Measurements from ENCODE around the gene CIZ1. TPM values are rescaled to one million over a fixed set of nuclear protein-coding genes. Genes with fewer than 3 reads are reported as not detected.

CIZ1 gene
- total and polyA plus RNA-seq, 9 of the 15 experiments (the other 6 are each of a cell fraction or from before 2014, with no cell fraction given), result 6.6 to 329 (median 87.8) TPM

DNA sequence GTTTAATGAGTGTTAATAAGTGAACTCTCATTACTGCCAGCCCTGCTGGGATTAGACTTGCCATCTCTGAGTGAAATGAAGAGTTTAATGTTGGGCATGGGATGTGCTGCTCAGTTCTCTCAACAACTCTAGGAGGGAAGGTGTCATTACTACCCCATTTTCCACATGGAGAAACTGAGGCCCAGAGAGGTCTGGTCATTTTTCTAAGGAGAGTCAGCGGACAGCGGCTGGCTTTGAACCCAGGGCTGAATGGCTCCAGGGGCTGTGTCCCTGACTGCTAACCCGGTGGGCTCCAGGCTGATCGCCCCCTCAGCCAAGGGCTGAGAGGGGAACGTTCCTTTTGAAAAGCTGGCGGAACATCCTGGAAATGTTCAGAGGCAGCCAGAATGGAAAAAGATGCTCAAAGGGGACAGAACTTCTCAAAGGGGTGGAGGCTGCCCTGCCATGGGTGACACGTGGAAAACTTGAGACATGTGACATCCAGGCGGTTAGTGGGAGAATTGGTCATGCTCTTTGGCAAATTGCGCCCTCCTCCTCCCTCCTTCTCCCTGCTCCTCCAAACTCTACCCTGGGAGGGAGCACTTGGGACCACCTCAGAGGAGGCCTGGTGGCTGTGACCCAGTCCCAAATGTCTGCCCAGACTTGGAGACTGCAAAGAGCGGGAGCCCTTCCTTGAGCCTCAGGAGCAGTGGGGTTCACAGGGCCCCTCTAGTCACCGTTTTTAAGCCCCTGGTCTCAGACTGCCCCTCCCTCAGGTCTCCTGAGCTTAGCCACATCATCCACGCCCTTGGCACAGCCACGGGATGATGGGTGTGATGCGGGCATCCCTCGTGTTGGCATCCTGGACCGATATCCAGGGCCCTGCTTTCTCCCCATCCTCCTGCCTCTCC lies 40.5 kb upstream of the CIZ1 start (continued):
- TF ChIP-seq, protein P1, sequence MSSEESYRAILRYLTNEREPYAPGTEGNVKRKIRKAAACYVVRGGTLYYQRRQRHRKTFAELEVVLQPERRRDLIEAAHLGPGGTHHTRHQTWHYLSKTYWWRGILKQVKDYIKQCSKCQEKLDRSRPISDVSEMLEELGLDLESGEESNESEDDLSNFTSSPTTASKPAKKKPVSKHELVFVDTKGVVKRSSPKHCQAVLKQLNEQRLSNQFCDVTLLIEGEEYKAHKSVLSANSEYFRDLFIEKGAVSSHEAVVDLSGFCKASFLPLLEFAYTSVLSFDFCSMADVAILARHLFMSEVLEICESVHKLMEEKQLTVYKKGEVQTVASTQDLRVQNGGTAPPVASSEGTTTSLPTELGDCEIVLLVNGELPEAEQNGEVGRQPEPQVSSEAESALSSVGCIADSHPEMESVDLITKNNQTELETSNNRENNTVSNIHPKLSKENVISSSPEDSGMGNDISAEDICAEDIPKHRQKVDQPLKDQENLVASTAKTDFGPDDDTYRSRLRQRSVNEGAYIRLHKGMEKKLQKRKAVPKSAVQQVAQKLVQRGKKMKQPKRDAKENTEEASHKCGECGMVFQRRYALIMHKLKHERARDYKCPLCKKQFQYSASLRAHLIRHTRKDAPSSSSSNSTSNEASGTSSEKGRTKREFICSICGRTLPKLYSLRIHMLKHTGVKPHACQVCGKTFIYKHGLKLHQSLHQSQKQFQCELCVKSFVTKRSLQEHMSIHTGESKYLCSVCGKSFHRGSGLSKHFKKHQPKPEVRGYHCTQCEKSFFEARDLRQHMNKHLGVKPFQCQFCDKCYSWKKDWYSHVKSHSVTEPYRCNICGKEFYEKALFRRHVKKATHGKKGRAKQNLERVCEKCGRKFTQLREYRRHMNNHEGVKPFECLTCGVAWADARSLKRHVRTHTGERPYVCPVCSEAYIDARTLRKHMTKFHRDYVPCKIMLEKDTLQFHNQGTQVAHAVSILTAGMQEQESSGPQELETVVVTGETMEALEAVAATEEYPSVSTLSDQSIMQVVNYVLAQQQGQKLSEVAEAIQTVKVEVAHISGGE (CRISPR knock-in tag; IDR thresholded peaks at IDR 0.05), result no peak
- TF ChIP-seq CBX1 (IDR thresholded peaks at IDR 0.05; ENCODE audit: low read depth) (peak; percentile 77; the same call in 1 of the 2 replicates), L3MBTL2 (IDR thresholded peaks at IDR 0.05) (peak; percentile 61), TFAM (CRISPR knock-in tag; conservative IDR thresholded peaks at IDR 0.05) (no peak), HNRNPK (IDR thresholded peaks at IDR 0.05; ENCODE audit: low read depth, low read length, poor library complexity, severe bottlenecking) (no peak), ZC3H4 (CRISPR knock-in tag; IDR thresholded peaks at IDR 0.05; ENCODE audit: borderline replicate concordance) (no peak), ZBTB7A (IDR thresholded peaks at IDR 0.05; ENCODE audit: borderline replicate concordance, control insufficient read depth, low read depth, low read length) (peak; percentile 4; the same call in 1 of the 2 replicates), KDM1A (IDR thresholded peaks at IDR 0.05) (peak; percentile 69 to 74), KAT7 (CRISPR knock-in tag; IDR thresholded peaks at IDR 0.05; ENCODE audit: borderline replicate concordance) (no peak), JUNB (CRISPR knock-in tag; conservative IDR thresholded peaks at IDR 0.05) (no peak), ASH1L (IDR thresholded peaks at IDR 0.05; ENCODE audit: borderline replicate concordance, low read depth, partially characterized antibody) (no peak), ZNF263 (CRISPR knock-in tag; IDR thresholded peaks at IDR 0.05; ENCODE audit: borderline replicate concordance) (peak; percentile 76; the same call in 1 of the 2 replicates), HNRNPLL (IDR thresholded peaks at IDR 0.05; ENCODE audit: low read depth, low read length, poor library complexity, severe bottlenecking) (no peak), MCM3 (IDR thresholded peaks at IDR 0.05) (no peak), ZNF586 (CRISPR knock-in tag; conservative IDR thresholded peaks at IDR 0.05) (no peak), ZNF24 (IDR thresholded peaks at IDR 0.05) (no peak)
- TF ChIP-seq, protein P2, sequence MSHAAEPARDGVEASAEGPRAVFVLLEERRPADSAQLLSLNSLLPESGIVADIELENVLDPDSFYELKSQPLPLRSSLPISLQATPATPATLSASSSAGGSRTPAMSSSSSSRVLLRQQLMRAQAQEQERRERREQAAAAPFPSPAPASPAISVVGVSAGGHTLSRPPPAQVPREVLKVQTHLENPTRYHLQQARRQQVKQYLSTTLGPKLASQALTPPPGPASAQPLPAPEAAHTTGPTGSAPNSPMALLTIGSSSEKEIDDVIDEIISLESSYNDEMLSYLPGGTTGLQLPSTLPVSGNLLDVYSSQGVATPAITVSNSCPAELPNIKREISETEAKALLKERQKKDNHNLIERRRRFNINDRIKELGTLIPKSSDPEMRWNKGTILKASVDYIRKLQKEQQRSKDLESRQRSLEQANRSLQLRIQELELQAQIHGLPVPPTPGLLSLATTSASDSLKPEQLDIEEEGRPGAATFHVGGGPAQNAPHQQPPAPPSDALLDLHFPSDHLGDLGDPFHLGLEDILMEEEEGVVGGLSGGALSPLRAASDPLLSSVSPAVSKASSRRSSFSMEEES (CRISPR knock-in tag; IDR thresholded peaks at IDR 0.05), result peak; percentile 36; the same call in 1 of the 2 replicates
- TF ChIP-seq, protein P3, sequence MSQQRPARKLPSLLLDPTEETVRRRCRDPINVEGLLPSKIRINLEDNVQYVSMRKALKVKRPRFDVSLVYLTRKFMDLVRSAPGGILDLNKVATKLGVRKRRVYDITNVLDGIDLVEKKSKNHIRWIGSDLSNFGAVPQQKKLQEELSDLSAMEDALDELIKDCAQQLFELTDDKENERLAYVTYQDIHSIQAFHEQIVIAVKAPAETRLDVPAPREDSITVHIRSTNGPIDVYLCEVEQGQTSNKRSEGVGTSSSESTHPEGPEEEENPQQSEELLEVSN (IDR thresholded peaks at IDR 0.05; ENCODE audit: borderline replicate concordance in 1 of 2, extremely low read depth in 1 of 2, insufficient read depth in 1 of 2, insufficient read length in 1 of 2, low read depth in 1 of 2, low read length in 1 of 2, poor library complexity in 1 of 2, severe bottlenecking in 1 of 2), result peak in 1 of 2 experiments; percentile 49
- TF ChIP-seq, protein P4, sequence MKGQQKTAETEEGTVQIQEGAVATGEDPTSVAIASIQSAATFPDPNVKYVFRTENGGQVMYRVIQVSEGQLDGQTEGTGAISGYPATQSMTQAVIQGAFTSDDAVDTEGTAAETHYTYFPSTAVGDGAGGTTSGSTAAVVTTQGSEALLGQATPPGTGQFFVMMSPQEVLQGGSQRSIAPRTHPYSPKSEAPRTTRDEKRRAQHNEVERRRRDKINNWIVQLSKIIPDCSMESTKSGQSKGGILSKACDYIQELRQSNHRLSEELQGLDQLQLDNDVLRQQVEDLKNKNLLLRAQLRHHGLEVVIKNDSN (CRISPR knock-in tag; IDR thresholded peaks at IDR 0.05), result peak; percentile 75

Data from K562 (cell line).